Breast epithelium (tissue), 4 donors: ENCODE measurements around the gene TMEM209. TPM values are rescaled to one million over a fixed set of nuclear protein-coding genes. Genes with fewer than 3 reads are reported as not detected.
"Not testable (repeated sequence)": the region's sequence is repeated elsewhere in the genome, so short reads cannot be mapped to it uniquely, and the experiment has no call there.

Experiments used
- DNase-seq, 2 donors: peaks; one replicate each; pipeline ENCODE4 v3.0.0-alpha.2; 2019; ENCODE audit warnings: low spot score in 2 of 2
- H3K27ac ChIP-seq, 2 donors: fragments of 200-600 bp; sonication (generic) in 1 of 2; one replicate each; pipeline ENCODE4 v1.5.1; 2016 to 2019; ENCODE audit warnings: mild to moderate bottlenecking in 1 of 2
- H3K27me3 ChIP-seq, 2 donors: fragments of 200-600 bp; sonication (generic) in 1 of 2; one replicate each; pipeline versions ENCODE4 v1.5.1 to v1.6.0; 2017 to 2019; ENCODE audit warnings: control low read depth in 1 of 2, mild to moderate bottlenecking in 1 of 2
- H3K36me3 ChIP-seq: fragments of 200-600 bp; one replicate; pipeline ENCODE4 v1.5.1; 2019
- H3K4me1 ChIP-seq, 2 donors: fragments of 200-600 bp; sonication (generic); one replicate each; pipeline ENCODE4 v1.5.1; 2016 to 2019; ENCODE audit warnings: control low read depth in 1 of 2
- H3K4me3 ChIP-seq, 3 donors: fragments of 200-600 bp; sonication (generic); 1 replicate in 2 of 3; 2 replicates in 1 of 3; pipeline ENCODE4 v1.5.1; 2016 to 2019; ENCODE audit warnings: mild to moderate bottlenecking in 3 of 3, moderate library complexity in 2 of 3
- H3K9me3 ChIP-seq, 2 donors: fragments of 200-600 bp; sonication (generic) in 1 of 2; one replicate each; pipeline ENCODE4 v1.5.1; 2016 to 2019; ENCODE audit warnings: control low read depth in 1 of 2
- CTCF ChIP-seq, 3 donors: fragments of 450-650 bp; IDR thresholded peaks; one replicate each; pipeline ENCODE4 v1.5.1; 2016 to 2017; ENCODE audit warnings: antibody characterized with exemption in 3 of 3, mild to moderate bottlenecking in 3 of 3, moderate library complexity in 3 of 3
- POLR2A ChIP-seq: fragments of 450-650 bp; IDR thresholded peaks from one replicate; pipeline ENCODE4 v1.6.1; 2016; ENCODE audit warnings: antibody characterized with exemption, mild to moderate bottlenecking, moderate library complexity
- POLR2AphosphoS5 ChIP-seq, 3 donors: sonication (generic); formaldehyde crosslinking; IDR thresholded peaks; one replicate each; pipeline ENCODE4 v1.6.1; 2017; ENCODE audit warnings: antibody characterized with exemption in 3 of 3
- intact Hi-C: fragments of 100-400 bp; cut with DNase I; formaldehyde crosslinking; loops from one replicate; pipeline ENCODE4 v1.15.1; 2023; ENCODE audit warnings: low total_unique reads
- total RNA-seq, 3 donors: library from RNA; depleted of rRNA; stranded (reverse); fragments of >200 nt; gene quantifications; one replicate each; pipeline ENCODE4 v1.1.0, GENCODE V29; 2016

TMEM209 gene
- total RNA-seq, 3 donors from 2014 or later = 9.0 to 15.7 (median 13.8) TPM

GRCh38 chr7:130127821-130128317, 77.3 kb downstream of the TMEM209 start:
- no peak overlapping the region for H3K4me3 ChIP-seq
- no peak for DNase-seq
- no peak overlapping the region for H3K27ac ChIP-seq
- TF ChIP-seq POLR2A (no peak), POLR2AphosphoS5 (IDR thresholded peaks at IDR 0.05) (no peak)
- H3K9me3 ChIP-seq = no peaks in the 10 kb centered on the region
- intact Hi-C loops = no loop called here
- H3K36me3 ChIP-seq = peaks cover 6% of the 10 kb centered on the region
- no peaks in the 10 kb centered on the region for H3K4me1 ChIP-seq
- H3K27me3 ChIP-seq = no peaks in the 10 kb centered on the region

DNA sequence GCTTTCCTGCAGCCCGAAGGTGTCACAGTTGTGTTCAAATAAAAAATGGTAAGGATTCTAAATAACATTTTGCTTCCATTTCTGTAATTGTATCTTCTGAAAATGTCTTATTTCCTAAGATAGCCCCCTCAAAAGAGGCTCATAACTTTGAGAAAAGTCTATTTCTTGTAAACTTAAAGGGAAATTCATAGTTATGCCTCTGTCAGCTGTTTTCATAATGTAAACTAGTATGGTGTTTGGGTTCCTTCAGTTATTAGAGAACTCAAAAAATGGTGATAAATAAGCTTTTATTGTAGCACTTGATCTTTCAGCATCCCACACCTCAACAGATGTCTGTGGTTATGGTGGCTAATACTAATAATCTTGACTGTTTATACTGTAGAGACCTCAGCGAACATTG, 77.8 kb downstream of the TMEM209 start:
- H3K27me3 ChIP-seq = no peaks in the 10 kb centered on the region
- no peaks in the 10 kb centered on the region for H3K9me3 ChIP-seq
- no peak for DNase-seq
- no peak for TF ChIP-seq POLR2A
- no peak for TF ChIP-seq POLR2AphosphoS5 (IDR thresholded peaks at IDR 0.05)
- no peak for TF ChIP-seq CTCF (IDR thresholded peaks at IDR 0.05)
- no peaks in the 10 kb centered on the region for H3K4me1 ChIP-seq
- peaks cover 6% of the 10 kb centered on the region for H3K36me3 ChIP-seq
- no peak overlapping the region for H3K4me3 ChIP-seq
- H3K27ac ChIP-seq = no peak overlapping the region
- intact Hi-C loops = no loop called here

DNA sequence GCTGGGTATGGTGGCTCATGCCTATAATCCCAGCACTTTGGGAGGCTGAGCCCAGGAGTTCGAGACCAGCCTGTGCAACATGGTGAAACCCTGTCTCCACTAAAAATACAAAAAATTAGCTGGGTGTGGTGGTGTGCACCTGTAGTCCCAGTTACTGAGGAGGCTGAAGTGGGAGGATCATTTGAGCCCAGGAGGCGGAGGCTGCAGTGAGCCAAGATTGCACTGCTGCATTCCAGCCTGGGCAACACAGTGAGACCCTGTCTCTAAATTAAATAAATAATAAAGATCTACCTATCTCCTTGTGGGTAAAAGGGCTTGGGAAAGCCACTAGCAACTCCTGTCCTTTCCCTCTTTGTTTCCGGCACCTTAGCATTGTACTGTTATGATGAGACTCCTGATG, 78.4 kb downstream of the TMEM209 start:
- H3K9me3 ChIP-seq, DNase-seq, H3K36me3 ChIP-seq, H3K4me1 ChIP-seq, H3K27me3 ChIP-seq, intact Hi-C loops, H3K4me3 ChIP-seq, H3K27ac ChIP-seq: not testable (repeated sequence)

DNA sequence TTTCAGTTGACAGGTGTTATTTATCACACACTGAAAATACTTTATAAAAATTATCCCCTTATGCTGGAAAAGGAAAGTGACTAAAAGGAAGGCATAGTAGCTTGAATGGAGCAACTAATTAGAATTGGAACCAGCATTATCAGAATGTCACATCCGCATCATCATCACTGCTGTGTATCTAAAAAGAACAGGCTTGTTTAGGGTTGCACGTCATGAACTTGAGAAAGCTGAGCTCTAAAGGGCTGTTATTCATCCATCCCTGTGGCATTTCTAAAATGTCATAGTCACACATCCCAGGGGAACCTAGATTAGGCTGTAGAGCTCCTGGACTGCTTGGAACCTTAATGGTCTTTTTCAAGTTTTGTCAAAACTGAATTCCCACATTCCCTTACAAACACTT, 80.5 kb downstream of the TMEM209 start:
- H3K27me3 ChIP-seq = no peaks in the 10 kb centered on the region
- H3K4me1 ChIP-seq = no peaks in the 10 kb centered on the region
- H3K36me3 ChIP-seq = peaks cover 6% of the 10 kb centered on the region
- intact Hi-C loops = no loop called here
- H3K4me3 ChIP-seq = no peak overlapping the region
- no peaks in the 10 kb centered on the region for H3K9me3 ChIP-seq
- no peak for DNase-seq
- no peak overlapping the region for H3K27ac ChIP-seq
- TF ChIP-seq CTCF (IDR thresholded peaks at IDR 0.05) = no peak
- no peak for TF ChIP-seq POLR2A
- no peak for TF ChIP-seq POLR2AphosphoS5 (IDR thresholded peaks at IDR 0.05)

- H3K36me3 ChIP-seq = peaks cover 6% of the 10 kb centered on the region
Observed at GRCh38 chr7:130123501-130123900, 81.7 kb downstream of the TMEM209 start.

GRCh38 chr7:130118801-130119200, 86.4 kb downstream of the TMEM209 start:
- no peak overlapping the region for H3K4me3 ChIP-seq
- TF ChIP-seq POLR2A (no peak), POLR2AphosphoS5 (IDR thresholded peaks at IDR 0.05) (no peak), CTCF (IDR thresholded peaks at IDR 0.05) (no peak)
- no peaks in the 10 kb centered on the region for H3K9me3 ChIP-seq
- H3K27ac ChIP-seq = no peak overlapping the region
- no peak for DNase-seq
- intact Hi-C loops = no loop called here
- H3K36me3 ChIP-seq = peaks cover 1% of the 10 kb centered on the region
- H3K4me1 ChIP-seq = no peaks in the 10 kb centered on the region
- no peaks in the 10 kb centered on the region for H3K27me3 ChIP-seq

More at GRCh38 chr7:130123501-130123900, 81.7 kb downstream of the TMEM209 start:
- TF ChIP-seq POLR2AphosphoS5 (IDR thresholded peaks at IDR 0.05) = no peak
- TF ChIP-seq POLR2A = no peak
- no peak for TF ChIP-seq CTCF (IDR thresholded peaks at IDR 0.05)
- Histone ChIP-seq H3K4me1 (no peaks in the 10 kb centered on the region), H3K27ac (no peak overlapping the region), H3K4me3 (no peak overlapping the region), H3K27me3 (no peaks in the 10 kb centered on the region), H3K9me3 (no peaks in the 10 kb centered on the region)
- no peak for DNase-seq
- intact Hi-C loops = no loop called here
